Measurements from ENCODE around the gene TGM4. TPM values are rescaled to one million over a fixed set of nuclear protein-coding genes. Genes with fewer than 3 reads are reported as not detected.

Gene TGM4
- total and polyA plus RNA-seq, 9 donors, result not detected

DNA sequence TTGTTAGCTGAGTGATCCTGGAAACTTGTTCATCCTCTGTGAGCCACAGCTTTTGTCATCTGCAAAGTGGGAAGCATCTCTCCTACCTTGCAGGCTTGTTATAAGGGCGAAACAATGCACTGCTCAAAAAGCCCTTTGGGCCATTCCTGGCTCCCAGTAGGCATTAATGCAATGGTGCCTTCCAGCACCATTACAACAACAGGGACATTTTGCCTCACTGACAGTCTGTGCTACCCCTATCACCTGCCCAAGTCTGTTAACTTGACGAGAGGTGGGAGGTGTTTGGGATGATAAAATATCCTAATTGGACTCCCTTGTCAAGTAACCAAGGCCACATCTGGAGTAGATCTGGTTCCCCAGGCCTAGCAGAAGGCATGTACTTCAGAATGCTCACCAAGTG, 57.4 kb downstream of the TGM4 start:
- intact Hi-C loops (cut with DNase I), result no loop called here
- WGBS, 3 donors, result 78 to 86% (median 79%) methylated on average over 2 of the region's 2 CpGs
- no peaks in the 10 kb centered on the region for H3K27me3 ChIP-seq
- no peaks in the 10 kb centered on the region for H3K36me3 ChIP-seq
- H3K27ac ChIP-seq, result no peak overlapping the region
- DNase-seq, result no peak
- no peak for TF ChIP-seq POLR2A (IDR thresholded peaks at IDR 0.05)
- TF ChIP-seq, protein P1, sequence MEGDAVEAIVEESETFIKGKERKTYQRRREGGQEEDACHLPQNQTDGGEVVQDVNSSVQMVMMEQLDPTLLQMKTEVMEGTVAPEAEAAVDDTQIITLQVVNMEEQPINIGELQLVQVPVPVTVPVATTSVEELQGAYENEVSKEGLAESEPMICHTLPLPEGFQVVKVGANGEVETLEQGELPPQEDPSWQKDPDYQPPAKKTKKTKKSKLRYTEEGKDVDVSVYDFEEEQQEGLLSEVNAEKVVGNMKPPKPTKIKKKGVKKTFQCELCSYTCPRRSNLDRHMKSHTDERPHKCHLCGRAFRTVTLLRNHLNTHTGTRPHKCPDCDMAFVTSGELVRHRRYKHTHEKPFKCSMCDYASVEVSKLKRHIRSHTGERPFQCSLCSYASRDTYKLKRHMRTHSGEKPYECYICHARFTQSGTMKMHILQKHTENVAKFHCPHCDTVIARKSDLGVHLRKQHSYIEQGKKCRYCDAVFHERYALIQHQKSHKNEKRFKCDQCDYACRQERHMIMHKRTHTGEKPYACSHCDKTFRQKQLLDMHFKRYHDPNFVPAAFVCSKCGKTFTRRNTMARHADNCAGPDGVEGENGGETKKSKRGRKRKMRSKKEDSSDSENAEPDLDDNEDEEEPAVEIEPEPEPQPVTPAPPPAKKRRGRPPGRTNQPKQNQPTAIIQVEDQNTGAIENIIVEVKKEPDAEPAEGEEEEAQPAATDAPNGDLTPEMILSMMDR (IDR thresholded peaks at IDR 0.05), result no peak
- no peaks in the 10 kb centered on the region for H3K9me3 ChIP-seq
- no peak overlapping the region for H3K4me3 ChIP-seq
- no peaks in the 10 kb centered on the region for H3K4me1 ChIP-seq (ENCODE audit: insufficient read depth)

DNA sequence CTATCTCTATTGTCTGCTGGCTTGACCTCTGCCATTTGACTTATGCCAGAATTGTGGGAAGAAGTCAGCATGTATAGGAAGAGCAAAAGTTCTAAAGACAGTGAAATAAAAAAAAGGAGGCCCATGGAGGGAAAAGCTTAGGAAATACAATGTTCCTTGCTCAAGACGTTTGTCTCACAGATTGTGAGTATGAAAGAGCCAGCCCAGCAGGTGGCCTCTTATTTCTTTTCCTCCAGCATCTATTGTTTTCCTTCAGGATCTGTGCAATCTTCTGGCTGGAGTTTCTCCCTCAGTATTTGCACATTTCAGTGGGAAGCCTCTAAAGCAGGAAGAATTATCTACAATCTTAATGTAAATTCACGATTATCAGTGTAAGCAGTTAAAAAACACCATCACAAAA, 57.9 kb downstream of the TGM4 start:
- no peaks in the 10 kb centered on the region for H3K9me3 ChIP-seq
- 19 to 39% (median 26%) methylated on average over 2 of the region's 2 CpGs for WGBS, 3 donors

DNA sequence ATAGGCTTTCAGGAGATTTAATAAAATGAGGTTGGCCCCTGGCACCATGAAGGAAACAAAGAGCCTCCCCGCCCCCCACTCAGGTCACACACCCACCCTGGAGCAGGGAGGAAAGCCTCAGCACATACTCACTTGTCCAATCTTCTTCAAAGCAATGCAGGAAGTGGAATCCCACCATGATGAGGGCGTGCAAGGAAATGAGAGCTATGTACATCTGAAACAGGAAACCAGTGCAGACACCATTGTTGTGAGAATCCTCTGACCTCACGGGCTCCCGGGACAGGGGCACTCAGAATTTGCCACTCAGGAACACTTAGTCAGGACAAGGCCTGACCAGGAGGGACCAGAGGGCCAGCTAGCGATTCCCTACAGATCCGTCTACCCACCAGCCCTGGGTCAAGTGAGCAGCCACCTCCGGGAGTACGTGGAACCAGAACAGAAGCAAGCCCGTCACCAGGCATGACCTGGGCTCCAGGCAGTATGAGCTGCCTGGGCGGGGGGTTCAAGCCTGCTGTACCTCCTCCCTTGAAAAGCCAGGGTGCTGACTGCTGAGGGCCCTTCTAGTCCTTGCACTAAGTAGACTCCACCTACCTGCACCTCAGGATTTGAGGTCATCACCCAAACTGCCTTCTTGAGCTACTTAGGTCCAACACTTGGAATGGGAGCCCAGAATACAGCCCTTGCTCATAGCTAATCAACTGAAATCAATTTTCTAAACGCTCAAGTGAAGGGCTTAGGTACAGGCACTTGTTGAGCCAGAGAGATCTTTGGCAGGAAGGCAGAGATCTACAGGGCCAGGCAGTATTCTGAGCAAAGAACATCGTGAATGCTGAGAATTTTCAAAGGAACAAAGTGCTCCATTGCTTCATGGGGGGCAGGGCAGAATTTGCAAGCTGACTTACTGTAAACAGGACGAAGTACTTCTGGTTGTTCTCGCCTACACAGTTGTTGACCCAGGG, 58.9 kb downstream of the TGM4 start:
- no peaks in the 10 kb centered on the region for H3K27me3 ChIP-seq
- WGBS, 3 donors, result 90 to 95% (median 94%) methylated on average over 14 of the region's 14 CpGs
- no peaks in the 10 kb centered on the region for H3K9me3 ChIP-seq
- H3K36me3 ChIP-seq, result no peaks in the 10 kb centered on the region
- DNase-seq, result no peak
- no peak for TF ChIP-seq EP300 (IDR thresholded peaks at IDR 0.05)
- TF ChIP-seq POLR2A (IDR thresholded peaks at IDR 0.05), result no peak
- TF ChIP-seq, protein P1 (IDR thresholded peaks at IDR 0.05), result no peak
- no peak overlapping the region for H3K27ac ChIP-seq
- intact Hi-C loops (cut with DNase I), result no loop called here
- no peak overlapping the region for H3K4me3 ChIP-seq
- no peaks in the 10 kb centered on the region for H3K4me1 ChIP-seq (ENCODE audit: insufficient read depth)

More for the DNA sequence above, 57.9 kb downstream of the TGM4 start:
- Histone ChIP-seq H3K4me1 (ENCODE audit: insufficient read depth) (no peaks in the 10 kb centered on the region), H3K36me3 (no peaks in the 10 kb centered on the region), H3K27me3 (no peaks in the 10 kb centered on the region), H3K4me3 (no peak overlapping the region), H3K27ac (no peak overlapping the region)
- intact Hi-C loops (cut with DNase I), result no loop called here
- TF ChIP-seq, protein P1 (IDR thresholded peaks at IDR 0.05), result no peak
- TF ChIP-seq POLR2A (IDR thresholded peaks at IDR 0.05) (no peak), EP300 (IDR thresholded peaks at IDR 0.05) (no peak)
- no peak for DNase-seq

DNA sequence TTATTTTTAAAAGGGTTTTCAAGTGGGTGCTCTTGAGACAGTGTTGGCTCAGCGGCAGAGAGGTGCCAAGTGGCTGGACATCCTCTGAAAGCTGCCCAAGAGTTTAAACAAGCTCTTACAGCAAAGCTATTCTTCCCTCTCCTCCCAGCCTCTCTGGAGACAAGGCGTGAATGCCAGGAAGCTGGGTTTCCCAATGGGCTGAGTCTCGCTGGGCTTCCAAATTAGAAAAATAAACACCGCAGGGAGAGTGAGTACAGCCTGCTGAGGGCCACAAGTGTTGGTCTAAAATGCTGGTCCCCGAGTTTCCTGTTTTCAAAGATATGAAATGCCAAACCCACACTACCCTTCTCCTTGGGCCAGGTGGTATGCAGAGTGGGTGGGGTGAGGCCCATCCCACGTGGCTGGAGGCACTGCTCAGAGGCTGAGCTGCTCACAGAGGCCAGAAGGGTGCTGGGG, 65.2 kb downstream of the TGM4 start:
- no peak for TF ChIP-seq EP300 (IDR thresholded peaks at IDR 0.05)
- TF ChIP-seq, protein P1 (IDR thresholded peaks at IDR 0.05), result no peak
- TF ChIP-seq POLR2A (IDR thresholded peaks at IDR 0.05), result no peak
- Histone ChIP-seq H3K4me3 (no peak overlapping the region), H3K27me3 (no peaks in the 10 kb centered on the region), H3K27ac (no peak overlapping the region), H3K9me3 (no peaks in the 10 kb centered on the region), H3K4me1 (ENCODE audit: insufficient read depth) (no peaks in the 10 kb centered on the region), H3K36me3 (no peaks in the 10 kb centered on the region)
- intact Hi-C loops (cut with DNase I), result no loop called here
- no peak for DNase-seq
- WGBS, 3 donors, result 65 to 86% (median 77%) methylated on average over 6 of the region's 6 CpGs

Measured in ovary (tissue), 9 donors.